Vagina (tissue), 2 donors: ENCODE data around the gene CSTB.

ENCODE experiments used
- CTCF ChIP-seq, 3 experiments: fragments of 450-650 bp in 2 of 3; fragments of 200-600 bp in 1 of 3; sonication (generic) in 1 of 3; IDR thresholded peaks; one replicate each; pipeline ENCODE4 v1.5.1; 2017 to 2019; ENCODE audit warnings: antibody characterized with exemption in 3 of 3, mild to moderate bottlenecking in 2 of 3, moderate library complexity in 2 of 3
- POLR2AphosphoS5 ChIP-seq, 2 donors: sonication (generic); formaldehyde crosslinking; IDR thresholded peaks; one replicate each; pipeline ENCODE4 v1.9.0; 2017; ENCODE audit warnings: antibody characterized with exemption in 2 of 2, mild to moderate bottlenecking in 2 of 2, low read depth in 1 of 2; ENCODE audit not compliant: insufficient read depth in 1 of 2

- TF ChIP-seq CTCF (IDR thresholded peaks at IDR 0.05) (no peak), POLR2AphosphoS5 (IDR thresholded peaks at IDR 0.05; ENCODE audit: insufficient read depth in 1 of 2, low read depth in 1 of 2) (no peak)
Observed at GRCh38 chr21:43740497-43741156, 35.5 kb downstream of the CSTB start.
